Neural progenitor cell (in vitro differentiated cells): ENCODE results near the gene SLC30A4.

ENCODE experiments used
- CTCF ChIP-seq: fragments of 200-600 bp; sonication (generic); IDR thresholded peaks from 2 replicates; pipeline ENCODE4 v1.5.1; 2017; ENCODE audit warnings: antibody characterized with exemption, mild to moderate bottlenecking
- EZH2 ChIP-seq: fragments of 200-600 bp; sonication (generic); IDR thresholded peaks from 2 replicates; pipeline ENCODE4 v1.6.1; 2017; ENCODE audit warnings: antibody characterized with exemption, mild to moderate bottlenecking, moderate library complexity
- EZH2phosphoT487 ChIP-seq: fragments of 200-600 bp; sonication (generic); IDR thresholded peaks from 2 replicates; pipeline ENCODE4 v1.6.1; 2017; ENCODE audit warnings: antibody characterized with exemption

- TF ChIP-seq CTCF (no peak), EZH2 (no peak), EZH2phosphoT487 (no peak)
These were observed 79.9 kb downstream of the SLC30A4 start for GRCh38 chr15:45442507-45443135.
